H1 (cell line): Measurements from ENCODE around the gene TNNT3. TPM values are rescaled to one million over a fixed set of nuclear protein-coding genes. Genes with fewer than 3 reads are reported as not detected.

Experiments used
- CTCF ChIA-PET: fragments of 300-600 bp; sonication (Branson Sonifier 250); formaldehyde crosslinking; loops from one replicate; lab custom pipeline; 2021; ENCODE audit not compliant: partially characterized antibody; lab: Charles Lee
- POLR2A ChIA-PET: fragments of 300-600 bp; sonication (Branson Sonifier 250); formaldehyde crosslinking; loops from one replicate; lab custom pipeline; 2021; ENCODE audit warnings: inconsistent platforms; ENCODE audit not compliant: partially characterized antibody; lab: Charles Lee
- DNase-seq, 2 experiments: peaks; one replicate each; pipeline versions ENCODE4 v3.0.0 to v3.0.0-alpha.2; 2010 to 2022; ENCODE audit warnings: low spot score in 2 of 2, low read depth in 1 of 2, mixed read lengths in 1 of 2
- FAIRE-seq: peaks from 2 replicates; lab custom pipeline; 2011; peaks lifted over from hg19 to GRCh38; lab: Jason Lieb, UNC
- H2AFZ ChIP-seq: 2 replicates; pipeline ENCODE4 v1.8.1; 2012; ENCODE audit warnings: low read length, inconsistent platforms
- H2AK5ac ChIP-seq: 2 replicates; pipeline ENCODE4 v1.6.1; 2013; ENCODE audit warnings: low read depth, low read length
- H2BK120ac ChIP-seq: replicated peaks from 2 replicates; pipeline ENCODE3; 2013; ENCODE audit warnings: low read depth, low read length, inconsistent platforms
- H2BK12ac ChIP-seq: 2 replicates; pipeline ENCODE4 v1.6.1; 2013; ENCODE audit warnings: low read depth, low read length
- H2BK15ac ChIP-seq: 2 replicates; pipeline ENCODE4 v1.6.1; 2013; ENCODE audit warnings: low read length
- H2BK20ac ChIP-seq: 2 replicates; pipeline ENCODE4 v1.6.1; 2013; ENCODE audit warnings: low read length
- H2BK5ac ChIP-seq: 2 replicates; pipeline ENCODE4 v1.6.1; 2013; ENCODE audit warnings: low read depth, low read length
- H3K14ac ChIP-seq: 2 replicates; pipeline ENCODE4 v1.6.1; 2013; ENCODE audit warnings: inconsistent platforms; ENCODE audit not compliant: insufficient read length
- H3K18ac ChIP-seq: 2 replicates; pipeline ENCODE4 v1.6.1; 2013; ENCODE audit warnings: low read length; ENCODE audit errors: extremely low read depth
- H3K23ac ChIP-seq: 2 replicates; pipeline ENCODE4 v1.6.1; 2013; ENCODE audit warnings: inconsistent platforms; ENCODE audit not compliant: insufficient read length
- H3K23me2 ChIP-seq: 2 replicates; pipeline ENCODE4 v1.6.1; 2013; ENCODE audit warnings: low read depth, low read length
- H3K27ac ChIP-seq: 2 replicates; pipeline ENCODE4 v1.6.1; 2011; ENCODE audit warnings: low read depth, low read length, inconsistent platforms
- H3K27me3 ChIP-seq, 4 experiments: replicated peaks in 1 of 4; 1 replicate in 1 of 4; 2 replicates in 3 of 4; pipeline versions ENCODE4 v1.6.1 to v1.8.1; 2011 to 2013; ENCODE audit warnings: low read length in 3 of 4, mild to moderate bottlenecking in 3 of 4, inconsistent platforms in 2 of 4, mixed read lengths in 2 of 4, moderate library complexity in 1 of 4; ENCODE audit not compliant: control insufficient read depth in 3 of 4, insufficient read depth in 3 of 4; ENCODE audit errors: extremely low read depth in 1 of 4
- H3K36me3 ChIP-seq, 4 experiments: 2 replicates each; pipeline versions ENCODE4 v1.6.1 to v1.8.1; 2011 to 2013; ENCODE audit warnings: mild to moderate bottlenecking in 4 of 4, low read length in 3 of 4, moderate library complexity in 2 of 4, control low read depth in 1 of 4, inconsistent platforms in 1 of 4; ENCODE audit not compliant: insufficient read depth in 4 of 4, control insufficient read depth in 2 of 4
- H3K4ac ChIP-seq: replicated peaks from 2 replicates; pipeline ENCODE3; 2013; ENCODE audit warnings: low read length, low read depth, mixed read lengths, inconsistent platforms; ENCODE audit not compliant: insufficient read length
- H3K4me1 ChIP-seq, 4 experiments: replicated peaks in 1 of 4; 1 replicate in 1 of 4; 2 replicates in 3 of 4; pipeline versions ENCODE4 v1.6.1 to v1.8.1; 2011 to 2013; ENCODE audit warnings: low read length in 3 of 4, inconsistent platforms in 2 of 4, mixed read lengths in 1 of 4; ENCODE audit not compliant: insufficient read depth in 4 of 4, control insufficient read depth in 3 of 4
- H3K4me2 ChIP-seq, 2 experiments: 2 replicates each; pipeline versions ENCODE4 v1.6.1 to v1.8.1; 2011 to 2013; ENCODE audit warnings: low read depth in 2 of 2, low read length in 2 of 2, control low read depth in 1 of 2, inconsistent platforms in 1 of 2, mild to moderate bottlenecking in 1 of 2; ENCODE audit not compliant: insufficient read depth in 1 of 2
- H3K4me3 ChIP-seq, 4 experiments: fragments of 200-600, 300-600 bp in 1 of 4; sonication (generic), shearing (Covaris generic), sonication (Bioruptor Twin) in 1 of 4; 2 replicates each; pipeline versions ENCODE4 v1.5.1 to v1.8.1; 2011 to 2016; ENCODE audit warnings: low read length in 4 of 4, low read depth in 3 of 4, control low read depth in 2 of 4, inconsistent platforms in 2 of 4, mild to moderate bottlenecking in 2 of 4, mixed read lengths in 1 of 4, moderate library complexity in 1 of 4; ENCODE audit not compliant: insufficient read depth in 2 of 4; ENCODE audit errors: extremely low read depth in 1 of 4
- H3K56ac ChIP-seq: replicated peaks from 2 replicates; pipeline ENCODE3; 2013; ENCODE audit warnings: low read depth, mild to moderate bottlenecking, mixed read lengths, low read length, inconsistent platforms; ENCODE audit not compliant: insufficient read length
- H3K79me1 ChIP-seq: 2 replicates; pipeline ENCODE4 v1.6.1; 2013; ENCODE audit warnings: low read depth, low read length, control low read depth
- H3K79me2 ChIP-seq, 2 experiments: 2 replicates each; pipeline versions ENCODE4 v1.6.1 to v1.8.1; 2012 to 2013; ENCODE audit warnings: low read length in 2 of 2, mild to moderate bottlenecking in 2 of 2, inconsistent platforms in 1 of 2; ENCODE audit not compliant: insufficient read depth in 2 of 2, control insufficient read depth in 1 of 2
- H3K9ac ChIP-seq, 4 experiments: replicated peaks in 1 of 4; 1 replicate in 1 of 4; 2 replicates in 3 of 4; pipeline versions ENCODE4 v1.6.1 to v1.8.1; 2011 to 2013; ENCODE audit warnings: low read depth in 3 of 4, low read length in 3 of 4, control low read depth in 2 of 4, mild to moderate bottlenecking in 2 of 4, moderate library complexity in 2 of 4, inconsistent platforms in 1 of 4; ENCODE audit errors: extremely low read depth in 1 of 4
- H3K9me3 ChIP-seq, 2 experiments: 2 replicates each; pipeline versions ENCODE4 v1.6.1 to v1.8.1; 2012 to 2013; ENCODE audit warnings: mild to moderate bottlenecking in 2 of 2, moderate library complexity in 2 of 2, control low read depth in 1 of 2, inconsistent platforms in 1 of 2, low read depth in 1 of 2, low read length in 1 of 2, mixed read lengths in 1 of 2; ENCODE audit not compliant: insufficient read depth in 2 of 2
- H4K20me1 ChIP-seq, 2 experiments: replicated peaks in 1 of 2; 2 replicates each; pipeline versions ENCODE3 to v1.8.1; 2011 to 2013; ENCODE audit warnings: inconsistent platforms in 2 of 2, low read length in 2 of 2, mild to moderate bottlenecking in 1 of 2; ENCODE audit not compliant: insufficient read depth in 2 of 2, control insufficient read depth in 1 of 2
- H4K5ac ChIP-seq: 2 replicates; pipeline ENCODE4 v1.6.1; 2013; ENCODE audit warnings: low read length, low read depth, mixed read lengths, inconsistent platforms; ENCODE audit not compliant: insufficient read length
- H4K8ac ChIP-seq: 2 replicates; pipeline ENCODE4 v1.8.0; 2013; ENCODE audit warnings: mild to moderate bottlenecking, moderate library complexity, low read length, inconsistent platforms; ENCODE audit not compliant: insufficient read depth; ENCODE audit errors: extremely low read depth
- H4K91ac ChIP-seq: replicated peaks from 2 replicates; pipeline ENCODE3; 2013; ENCODE audit warnings: low read length, mixed read lengths, inconsistent platforms; ENCODE audit not compliant: insufficient read length
- KDM1A ChIP-seq: fragments of 200-600, 300-600 bp; sonication (generic); IDR thresholded peaks from 2 replicates; pipeline ENCODE4 v1.7.1; 2016; ENCODE audit warnings: mild to moderate bottlenecking, low read length, borderline replicate concordance
- RFX5 ChIP-seq: IDR thresholded peaks from 2 replicates; pipeline ENCODE4 v1.6.1; 2011; ENCODE audit warnings: low read depth, low read length, improper control_type of control experiment, borderline replicate concordance
- SP1 ChIP-seq: IDR thresholded peaks from 2 replicates; pipeline ENCODE4 v1.6.1; 2011; ENCODE audit warnings: low read depth, low read length
- TEAD4 ChIP-seq: IDR thresholded peaks from 2 replicates; pipeline ENCODE4 v1.6.1; 2012; ENCODE audit warnings: low read depth, low read length, inconsistent platforms, mixed read lengths
- WGBS, 2 experiments: shearing (Covaris generic) in 1 of 2; methylation state at CpG; one replicate each; pipeline versions ENCODE4 v1.1.6 to v1.1.7; 2013 to 2015; ENCODE audit warnings: low lambda C conversion rate in 2 of 2, mixed read lengths in 2 of 2, inconsistent platforms in 1 of 2, low coverage in 1 of 2, missing lambda C conversion rate in 1 of 2; ENCODE audit not compliant: insufficient replicate concordance in 2 of 2, insufficient coverage in 1 of 2, insufficient read length in 1 of 2; ENCODE audit errors: extremely low coverage in 1 of 2, missing lambda C conversion rate in 1 of 2; 5-methylcytosine and 5-hydroxymethylcytosine counted together
- polyA plus RNA-seq, 7 experiments: library from polyadenylated mRNA; depleted of rRNA in 3 of 7; stranded (reverse) in 5 of 7; unstranded in 2 of 7; fragments of >200 nt in 5 of 7; fragments of 200-250 nt in 2 of 7; gene quantifications; 1 replicate in 5 of 7; 2 replicates in 1 of 7; 4 replicates in 1 of 7; pipeline versions ENCODE4 v1.2.1 to v1.2.3, GENCODE V29; 2011 to 2013; ENCODE audit warnings: missing spikeins in 2 of 7, mixed read lengths in 2 of 7
- total RNA-seq: library from RNA; stranded (reverse); fragmentation: NEBNext Ultra II Directional; extraction: Animal tissue kit (Norgen Biotek cat#: 25700); gene quantifications from 2 replicates; pipeline ENCODE4 v1.2.1, GENCODE V29; 2021
- TF ChIP-seq, protein P1 (sequence below): IDR thresholded peaks from 2 replicates; pipeline ENCODE4 v1.6.1; 2012; ENCODE audit warnings: low read length, inconsistent platforms
- TF ChIP-seq, protein P2 (sequence below): IDR thresholded peaks from 2 replicates; pipeline ENCODE4 v1.6.1; 2011; ENCODE audit warnings: low read depth, mild to moderate bottlenecking, low read length; ENCODE audit not compliant: insufficient read depth

Gene TNNT3
- total and polyA plus RNA-seq, 2 of the 8 experiments (the other 6 are each of a cell fraction or from before 2014, with no cell fraction given): not detected

DNA sequence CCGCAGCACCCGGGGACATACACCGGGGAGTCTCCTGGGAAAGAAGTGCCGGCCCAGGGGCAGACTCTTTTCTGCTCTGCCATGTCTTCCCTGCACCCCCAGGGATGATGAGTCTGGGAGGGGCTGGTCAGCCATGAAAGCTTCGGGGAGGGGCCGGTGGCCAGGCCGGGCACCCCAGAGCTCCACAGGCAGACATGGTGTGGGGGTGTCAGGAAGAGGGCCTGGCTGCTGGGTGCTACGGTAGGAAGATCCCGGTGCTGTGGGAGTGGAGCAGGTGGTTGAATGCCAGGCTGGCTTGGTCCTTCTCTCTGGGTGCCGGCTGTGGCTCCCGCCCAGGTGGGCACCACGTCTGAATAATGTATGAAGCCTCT, 49.2 kb upstream of the TNNT3 start:
- Histone ChIP-seq H2BK120ac (no peak overlapping the region), H3K79me1 (no peaks in the 10 kb centered on the region), H3K56ac (no peak overlapping the region), H4K5ac (no peak overlapping the region), H2AFZ (no peak overlapping the region), H3K36me3 (no peaks in the 10 kb centered on the region), H3K27me3 (peaks cover 0 to 3% (median 0%) of the 10 kb centered on the region in 4 experiments; a peak in 1 of 7 replicates), H3K9ac (no peak overlapping the region), H3K4ac (no peak overlapping the region)
- DNase-seq: no peak
- TF ChIP-seq, protein P1, sequence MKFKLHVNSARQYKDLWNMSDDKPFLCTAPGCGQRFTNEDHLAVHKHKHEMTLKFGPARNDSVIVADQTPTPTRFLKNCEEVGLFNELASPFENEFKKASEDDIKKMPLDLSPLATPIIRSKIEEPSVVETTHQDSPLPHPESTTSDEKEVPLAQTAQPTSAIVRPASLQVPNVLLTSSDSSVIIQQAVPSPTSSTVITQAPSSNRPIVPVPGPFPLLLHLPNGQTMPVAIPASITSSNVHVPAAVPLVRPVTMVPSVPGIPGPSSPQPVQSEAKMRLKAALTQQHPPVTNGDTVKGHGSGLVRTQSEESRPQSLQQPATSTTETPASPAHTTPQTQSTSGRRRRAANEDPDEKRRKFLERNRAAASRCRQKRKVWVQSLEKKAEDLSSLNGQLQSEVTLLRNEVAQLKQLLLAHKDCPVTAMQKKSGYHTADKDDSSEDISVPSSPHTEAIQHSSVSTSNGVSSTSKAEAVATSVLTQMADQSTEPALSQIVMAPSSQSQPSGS: no peak
- TF ChIP-seq SP1 (no peak), RFX5 (no peak), KDM1A (no peak), TEAD4 (no peak)
- TF ChIP-seq, protein P2, sequence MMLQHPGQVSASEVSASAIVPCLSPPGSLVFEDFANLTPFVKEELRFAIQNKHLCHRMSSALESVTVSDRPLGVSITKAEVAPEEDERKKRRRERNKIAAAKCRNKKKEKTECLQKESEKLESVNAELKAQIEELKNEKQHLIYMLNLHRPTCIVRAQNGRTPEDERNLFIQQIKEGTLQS: no peak
- TF ChIP-seq, all 59 proteins: peak for 0
- no peak overlapping the region for H2AK5ac ChIP-seq
- no peak overlapping the region for H4K91ac ChIP-seq
- peak overlapping the region; percentile 61; the same call in 1 of the 2 replicates for H2BK15ac ChIP-seq
- no peaks in the 10 kb centered on the region; the same call in 1 of the 2 replicates for H3K23me2 ChIP-seq
- H3K9me3 ChIP-seq: no peaks in the 10 kb centered on the region
- H2BK20ac ChIP-seq: no peak overlapping the region
- ChIA-PET CTCF (interaction anchor here (0.8 to 3.3 kb wide), 16 partner anchors 12 to 434 kb away, joined by 3 to 25 read pairs (median 4); partner anchors contain the start of gene TNNI2), POLR2A (interaction anchor here (0.6 kb wide), 1 partner anchor 37 kb away, joined by 3 read pairs; no protein-coding TSS in a partner anchor)
- no peak overlapping the region for H2BK5ac ChIP-seq
- no peaks in the 10 kb centered on the region for H4K20me1 ChIP-seq
- no peak overlapping the region for H4K8ac ChIP-seq
- H3K14ac ChIP-seq: no peak overlapping the region
- no peak overlapping the region for H3K4me2 ChIP-seq
- H3K79me2 ChIP-seq: no peaks in the 10 kb centered on the region
- H3K4me3 ChIP-seq: no peak overlapping the region
- WGBS, 2 experiments: 86% methylated on average over 12 of the region's 12 CpGs; no CpG with 5 or more reads in 1 of the 2 experiments
- H3K18ac ChIP-seq: no peak overlapping the region
- no peak overlapping the region for H3K23ac ChIP-seq
- H2BK12ac ChIP-seq: no peak overlapping the region
- H3K27ac ChIP-seq: no peak overlapping the region
- H3K4me1 ChIP-seq: no peaks in the 10 kb centered on the region
- FAIRE-seq: no peak
